CD14-positive monocyte (primary cell): Measurements from ENCODE around the gene CCDC159. TPM values are rescaled to one million over a fixed set of nuclear protein-coding genes. Genes with fewer than 3 reads are reported as not detected.

Experiments
- DNase-seq, 3 donors: peaks; one replicate each; pipeline ENCODE4 v3.0.0-alpha.2; 2011 to 2022
- H2AFZ ChIP-seq: 2 replicates; pipeline ENCODE4 v1.6.0; 2012; ENCODE audit warnings: mild to moderate bottlenecking, low read depth, low read length, inconsistent platforms; ENCODE audit not compliant: insufficient read depth, poor library complexity, severe bottlenecking
- H3K27ac ChIP-seq, 2 donors: 1 replicate in 1 of 2; 2 replicates in 1 of 2; pipeline ENCODE4 v1.5.1; 2012 to 2013; ENCODE audit warnings: low read length in 2 of 2, control low read depth in 1 of 2, inconsistent platforms in 1 of 2, low read depth in 1 of 2, mild to moderate bottlenecking in 1 of 2
- H3K27me3 ChIP-seq, 2 donors: one replicate each; pipeline versions ENCODE4 v1.6.0 to v1.6.1; 2011 to 2013; ENCODE audit warnings: low read length in 2 of 2; ENCODE audit not compliant: control insufficient read depth in 2 of 2, insufficient read depth in 2 of 2
- H3K36me3 ChIP-seq, 2 donors: replicated peaks in 1 of 2; 1 replicate in 1 of 2; 2 replicates in 1 of 2; pipeline versions ENCODE4 v1.5.1 to v1.6.1; 2012 to 2013; ENCODE audit warnings: low read length in 2 of 2, control low read depth in 1 of 2, inconsistent platforms in 1 of 2, mild to moderate bottlenecking in 1 of 2; ENCODE audit not compliant: insufficient read depth in 2 of 2, control insufficient read depth in 1 of 2
- H3K4me1 ChIP-seq, 2 donors: 1 replicate in 1 of 2; 2 replicates in 1 of 2; pipeline versions ENCODE4 v1.5.1 to v1.6.1; 2012 to 2013; ENCODE audit warnings: low read length in 2 of 2, control low read depth in 1 of 2, inconsistent platforms in 1 of 2, mild to moderate bottlenecking in 1 of 2, moderate library complexity in 1 of 2; ENCODE audit not compliant: insufficient read depth in 2 of 2, control insufficient read depth in 1 of 2
- H3K4me2 ChIP-seq: replicated peaks from 2 replicates; pipeline ENCODE3; 2012; ENCODE audit warnings: low read length, moderate library complexity, mild to moderate bottlenecking; ENCODE audit not compliant: poor library complexity, severe bottlenecking; ENCODE audit errors: extremely low read depth
- H3K4me3 ChIP-seq, 3 experiments: fragments of 200-600 bp in 1 of 3; sonication (generic) in 1 of 3; replicated peaks in 1 of 3; 1 replicate in 2 of 3; 2 replicates in 1 of 3; pipeline ENCODE4 v1.5.1; 2011 to 2013; ENCODE audit warnings: low read length in 3 of 3, mild to moderate bottlenecking in 3 of 3, control low read depth in 2 of 3, low read depth in 2 of 3, inconsistent platforms in 1 of 3, moderate library complexity in 1 of 3
- H3K79me2 ChIP-seq: 2 replicates; pipeline ENCODE4 v1.6.0; 2012; ENCODE audit warnings: mild to moderate bottlenecking, control low read depth, inconsistent platforms, low read length, moderate library complexity; ENCODE audit not compliant: insufficient read depth
- H3K9ac ChIP-seq: 2 replicates; pipeline ENCODE4 v1.6.0; 2017; ENCODE audit warnings: low read length, mild to moderate bottlenecking; ENCODE audit not compliant: insufficient read depth, poor library complexity, severe bottlenecking
- H3K9me3 ChIP-seq, 2 donors: replicated peaks in 1 of 2; 1 replicate in 1 of 2; 2 replicates in 1 of 2; pipeline versions ENCODE4 v1.5.1 to v1.6.1; 2012 to 2013; ENCODE audit warnings: low read length in 2 of 2, control low read depth in 1 of 2; ENCODE audit not compliant: control insufficient read depth in 1 of 2, insufficient read depth in 1 of 2
- H4K20me1 ChIP-seq: 2 replicates; pipeline ENCODE4 v1.6.0; 2012; ENCODE audit warnings: mild to moderate bottlenecking, low read length, control low read depth, moderate library complexity; ENCODE audit not compliant: insufficient read depth
- H3K27ac Mint-ChIP-seq, 7 donors: one replicate each; pipeline ENCODE4 v1.8.0; 2020; ENCODE audit warnings: mild to moderate bottlenecking in 7 of 7, mixed read lengths in 7 of 7, moderate library complexity in 6 of 7, inconsistent platforms in 2 of 7
- H3K27me3 Mint-ChIP-seq, 3 donors: one replicate each; pipeline ENCODE4 v1.8.0; 2021 to 2022; ENCODE audit warnings: low read depth in 3 of 3, mild to moderate bottlenecking in 3 of 3, mixed read lengths in 3 of 3, moderate library complexity in 3 of 3, inconsistent platforms in 1 of 3
- H3K36me3 Mint-ChIP-seq, 2 donors: one replicate each; pipeline ENCODE4 v1.8.0; 2020; ENCODE audit warnings: mixed read lengths in 2 of 2, inconsistent platforms in 1 of 2, mild to moderate bottlenecking in 1 of 2
- H3K4me1 Mint-ChIP-seq: one replicate; pipeline ENCODE4 v1.8.0; 2020; ENCODE audit warnings: mild to moderate bottlenecking, mixed read lengths
- H3K4me3 Mint-ChIP-seq, 2 donors: one replicate each; pipeline ENCODE4 v1.8.0; 2020; ENCODE audit warnings: mild to moderate bottlenecking in 2 of 2, mixed read lengths in 2 of 2, moderate library complexity in 1 of 2
- H3K9me3 Mint-ChIP-seq, 7 donors: one replicate each; pipeline ENCODE4 v1.8.0; 2020 to 2022; ENCODE audit warnings: mixed read lengths in 7 of 7, mild to moderate bottlenecking in 6 of 7, moderate library complexity in 6 of 7, inconsistent platforms in 2 of 7
- CTCF ChIP-seq: fragments of 200-600 bp; IDR thresholded peaks from one replicate; pipeline ENCODE4 v1.8.0; 2022; ENCODE audit warnings: antibody characterized with exemption, mild to moderate bottlenecking
- WGBS: methylation state at CpG from one replicate; pipeline ENCODE4 v1.1.5; 2013; ENCODE audit warnings: missing lambda C conversion rate; ENCODE audit not compliant: insufficient coverage; 5-methylcytosine and 5-hydroxymethylcytosine counted together
- intact Hi-C, 2 donors: fragments of 100-400 bp; cut with micrococcal nuclease; formaldehyde crosslinking; loops; one replicate each; pipeline versions ENCODE4 v1.15.0 to v1.15.1; 2023
- polyA plus RNA-seq, 3 donors: library from polyadenylated mRNA; depleted of rRNA in 1 of 3; unstranded in 2 of 3; stranded (reverse) in 1 of 3; fragments of 300-500 nt in 2 of 3; fragments of >200 nt in 1 of 3; fragmentation: Illumina TruSeq in 2 of 3; gene quantifications; 1 replicate in 2 of 3; 2 replicates in 1 of 3; pipeline ENCODE4 v1.2.3, GENCODE V29; 2012 to 2021

CCDC159 gene
- polyA plus RNA-seq, 3 donors, result 37.1 to 374 (median 38.3) TPM

GRCh38 chr19:11384778-11385129, 38.4 kb downstream of the CCDC159 start:
- H3K4me1 ChIP-seq, result peaks cover 55 to 66% of the 10 kb centered on the region in 2 donors

More at GRCh38 chr19:11384778-11385129, 38.4 kb downstream of the CCDC159 start:
- no peak for DNase-seq
- peaks cover 0 to 2% of the 10 kb centered on the region in 2 donors for H3K36me3 Mint-ChIP-seq
- intact Hi-C loops, result loop anchor here (5.0 kb wide), 2 partner anchors 38 to 92 kb away; no protein-coding TSS in a partner anchor
- peaks cover 17 to 28% (median 21%) of the 10 kb centered on the region in 3 donors for H3K27me3 Mint-ChIP-seq
- H3K36me3 ChIP-seq, result no peaks in the 10 kb centered on the region
- no peak overlapping the region for H3K4me2 ChIP-seq
- H3K27ac Mint-ChIP-seq, result peak overlapping the region in 2 of 7 donors; percentile 46 to 83
- H3K27ac ChIP-seq, result no peak overlapping the region
- peaks cover 0 to 19% of the 10 kb centered on the region in 2 donors for H3K27me3 ChIP-seq
- H3K4me3 Mint-ChIP-seq, result peak overlapping the region in 1 of 2 donors; percentile 30
- H3K79me2 ChIP-seq, result peaks cover 12% of the 10 kb centered on the region
- peaks cover 0 to 5% (median 0%) of the 10 kb centered on the region in 7 donors for H3K9me3 Mint-ChIP-seq
- no peaks in the 10 kb centered on the region for H3K9me3 ChIP-seq
- TF ChIP-seq CTCF, result no peak
- no peak overlapping the region for H3K4me3 ChIP-seq
- H4K20me1 ChIP-seq, result no peaks in the 10 kb centered on the region
- WGBS, result no CpG with 5 or more reads among the region's 5 CpGs
- H3K9ac ChIP-seq, result no peak overlapping the region
- no peak overlapping the region for H2AFZ ChIP-seq
- peaks cover 56% of the 10 kb centered on the region for H3K4me1 Mint-ChIP-seq
